GM12878 (cell line): ENCODE results near the gene GPR62. TPM values are rescaled to one million over a fixed set of nuclear protein-coding genes. Genes with fewer than 3 reads are reported as not detected.

ENCODE experiments used
- ATAC-seq: fragments of 200-7000 bp; cut with Tn5 transposase; 3 replicates; pipeline ENCODE4 v1.9.1; 2020; ENCODE audit warnings: mild to moderate bottlenecking, moderate library complexity
- BruUV-seq: library from RNA; stranded (reverse); fragments of 400-500 nt; replicated peaks from 2 replicates; lab custom pipeline; 2021; lab: Mats Ljungman, UMichigan
- CTCF ChIA-PET: fragments of 300-600 bp; sonication (Branson Sonifier 250); formaldehyde crosslinking; extraction: SDS; loops from one replicate; lab custom pipeline; 2021; ENCODE audit warnings: inconsistent platforms; lab: Yijun Ruan, JAX
- POLR2A ChIA-PET: fragments of 350-600 bp; formaldehyde crosslinking; extraction: SDS; loops from one replicate; lab custom pipeline; 2021; ENCODE audit warnings: inconsistent platforms; lab: Charles Lee
- RAD21 ChIA-PET: fragments of 300-600 bp; sonication (Branson Sonifier 250); formaldehyde crosslinking; loops from one replicate; lab custom pipeline; 2023; ENCODE audit warnings: antibody characterized with exemption; ENCODE audit not compliant: unreplicated experiment; lab: Charles Lee
- SMC1A ChIA-PET: fragments of 300-600 bp; sonication (Branson Sonifier 250); formaldehyde crosslinking; loops from one replicate; lab custom pipeline; 2023; ENCODE audit not compliant: unreplicated experiment, uncharacterized antibody; lab: Charles Lee
- DNase-seq: peaks from one replicate; pipeline ENCODE4 v3.0.0-alpha.2; 2011; ENCODE audit warnings: low read depth, low spot score
- FAIRE-seq: peaks from 3 replicates; lab custom pipeline; 2011; peaks lifted over from hg19 to GRCh38; lab: Jason Lieb, UNC
- H2AFZ ChIP-seq: 2 replicates; pipeline ENCODE4 v1.6.0; 2011; ENCODE audit warnings: low read depth, low read length, control low read depth; ENCODE audit not compliant: control insufficient read depth
- H3K27ac ChIP-seq: 2 replicates; pipeline ENCODE4 v1.5.1; 2011; ENCODE audit warnings: control low read depth; ENCODE audit not compliant: control insufficient read depth, insufficient read depth
- H3K27me3 ChIP-seq, 2 experiments: replicated peaks in 1 of 2; 2 replicates each; pipeline versions ENCODE4 v1.6.0 to v1.6.1; 2011; ENCODE audit warnings: low read length in 1 of 2; ENCODE audit not compliant: control insufficient read depth in 2 of 2, insufficient read depth in 2 of 2
- H3K36me3 ChIP-seq, 2 experiments: 2 replicates each; pipeline ENCODE4 v1.5.1; 2011; ENCODE audit warnings: low read length in 1 of 2; ENCODE audit not compliant: control insufficient read depth in 2 of 2, insufficient read depth in 2 of 2
- H3K4me1 ChIP-seq: 2 replicates; pipeline ENCODE4 v1.6.1; 2011; ENCODE audit warnings: mild to moderate bottlenecking, low read length, moderate library complexity, mixed read lengths; ENCODE audit not compliant: control insufficient read depth, insufficient read depth
- H3K4me2 ChIP-seq: 2 replicates; pipeline ENCODE4 v1.6.0; 2011; ENCODE audit warnings: control low read depth; ENCODE audit not compliant: control insufficient read depth, insufficient read depth
- H3K4me3 ChIP-seq: fragments of 200-600 bp; sonication (generic); 2 replicates; pipeline ENCODE4 v1.5.1; 2016
- H3K79me2 ChIP-seq: 2 replicates; pipeline ENCODE4 v1.6.0; 2011; ENCODE audit warnings: low read length; ENCODE audit not compliant: control insufficient read depth, insufficient read depth
- H3K9ac ChIP-seq: 2 replicates; pipeline ENCODE4 v1.8.0; 2011; ENCODE audit warnings: low read length, control low read depth, mixed read lengths; ENCODE audit not compliant: control insufficient read depth, insufficient read depth
- H3K9me3 ChIP-seq: replicated peaks from 3 replicates; pipeline ENCODE4 v1.5.1; 2011; ENCODE audit warnings: mild to moderate bottlenecking, low read length; ENCODE audit not compliant: control insufficient read depth, insufficient read depth
- H4K20me1 ChIP-seq: 2 replicates; pipeline ENCODE4 v1.6.0; 2011; ENCODE audit not compliant: control insufficient read depth, insufficient read depth
- BCLAF1 ChIP-seq: fragments of 450-650 bp; IDR thresholded peaks from 2 replicates; pipeline ENCODE4 v1.6.1; 2017; ENCODE audit warnings: antibody characterized with exemption, mild to moderate bottlenecking, moderate library complexity
- CREB1 ChIP-seq: IDR thresholded peaks from 2 replicates; pipeline ENCODE4 v1.6.1; 2012; ENCODE audit warnings: low read depth, mild to moderate bottlenecking, inconsistent platforms
- EGR1 ChIP-seq, 2 experiments: IDR thresholded peaks; 1 replicate in 1 of 2; 2 replicates in 1 of 2; pipeline ENCODE4 v1.6.1; 2011 to 2012; ENCODE audit warnings: low read depth in 2 of 2, low read length in 2 of 2, borderline replicate concordance in 1 of 2, mild to moderate bottlenecking in 1 of 2, moderate library complexity in 1 of 2
- FOXM1 ChIP-seq: IDR thresholded peaks from 2 replicates; pipeline ENCODE4 v1.6.1; 2012; ENCODE audit warnings: low read depth, mild to moderate bottlenecking, inconsistent platforms, low read length, moderate library complexity
- NFYB ChIP-seq: IDR thresholded peaks from 2 replicates; pipeline ENCODE4 v1.6.1; 2011; ENCODE audit warnings: low read depth, mild to moderate bottlenecking, low read length, improper control_type of control experiment, moderate library complexity; ENCODE audit not compliant: insufficient read depth
- PAX8 ChIP-seq: fragments of 450-650 bp; IDR thresholded peaks from 2 replicates; pipeline ENCODE4 v1.6.1; 2017; ENCODE audit warnings: mild to moderate bottlenecking, moderate library complexity
- RUNX3 ChIP-seq: IDR thresholded peaks from 2 replicates; pipeline ENCODE4 v1.6.1; 2012; ENCODE audit warnings: low read length, inconsistent platforms
- WGBS: methylation state at CpG from one replicate; pipeline ENCODE4 v1.1.6; 2016; ENCODE audit warnings: low lambda C conversion rate; ENCODE audit not compliant: insufficient replicate concordance, insufficient coverage; ENCODE audit errors: missing lambda C conversion rate; 5-methylcytosine and 5-hydroxymethylcytosine counted together
- in situ Hi-C: fragments of 300-500 bp; cut with MboI; formaldehyde crosslinking; loops from 9 replicates; pipeline ENCODE4 v1.14.3; 2018; ENCODE audit warnings: mixed read lengths
- intact Hi-C: fragments of 100-400 bp; cut with micrococcal nuclease; formaldehyde crosslinking; loops from one replicate; pipeline ENCODE4 v1.14.2; 2022; ENCODE audit not compliant: unreplicated experiment
- polyA plus RNA-seq, 11 experiments: library from polyadenylated mRNA; depleted of rRNA in 4 of 11; unstranded in 6 of 11; stranded (reverse) in 5 of 11; fragments of >200 nt; fragmentation: Nextera tagmentation in 4 of 11; fragmentation: Illumina TruSeq in 1 of 11; extraction: Ambion mirVana in 4 of 11; extraction: Trizol in 1 of 11; gene quantifications; 1 replicate in 1 of 11; 2 replicates in 10 of 11; pipeline versions ENCODE4 v1.2.1 to v1.2.3, GENCODE V29; 2011 to 2016; ENCODE audit warnings: inconsistent platforms in 2 of 11, missing spikeins in 2 of 11, low read depth in 1 of 11
- total RNA-seq, 4 experiments: library from RNA; depleted of rRNA in 3 of 4; stranded (reverse); fragments of >200 nt in 3 of 4; fragmentation: Illumina TruSeq in 1 of 4; extraction: Trizol in 1 of 4; gene quantifications; 2 replicates each; pipeline versions ENCODE4 v1.2.1 to v1.2.3, GENCODE V29; 2013 to 2021
- TF ChIP-seq, protein P1 (sequence below): IDR thresholded peaks from 2 replicates; pipeline ENCODE4 v1.6.1; 2011; ENCODE audit warnings: low read depth, low read length, improper control_type of control experiment, borderline replicate concordance

Gene GPR62
- total and polyA plus RNA-seq, 10 of the 15 experiments (the other 5 are each of a cell fraction or from before 2014, with no cell fraction given), result not detected

DNA sequence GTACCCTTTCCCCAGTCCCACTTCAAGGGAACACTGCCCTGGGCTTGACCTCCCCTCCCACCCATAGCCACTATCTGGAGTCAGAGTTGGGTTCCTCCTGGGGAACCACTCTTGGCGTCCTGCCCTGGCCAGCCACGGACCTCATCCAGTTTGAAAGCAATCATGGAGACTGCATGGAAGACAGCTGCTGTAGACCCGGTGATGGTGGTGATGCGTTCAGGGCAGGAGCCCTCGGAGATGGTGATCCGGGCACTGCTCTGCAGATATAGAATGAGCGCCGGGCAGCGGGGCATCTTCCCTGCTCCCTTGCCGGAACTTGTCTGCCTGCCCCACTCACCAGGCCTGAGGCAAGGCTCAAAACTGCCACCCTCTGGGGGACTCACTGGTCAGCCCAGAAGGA lies 5.2 kb downstream of the GPR62 start:
- POLR2A ChIA-PET, result no interaction called here
- H3K9ac ChIP-seq, result no peak overlapping the region
- no peak for TF ChIP-seq EGR1 (IDR thresholded peaks at IDR 0.05; ENCODE audit: borderline replicate concordance in 1 of 2, low read depth in 2 of 2, low read length in 2 of 2)
- no peak for TF ChIP-seq PAX8
- no peak for TF ChIP-seq NFYB
- TF ChIP-seq, all 136 proteins: peak for 0
- Histone ChIP-seq H3K4me2 (no peak overlapping the region), H2AFZ (no peak overlapping the region), H4K20me1 (no peaks in the 10 kb centered on the region), H3K79me2 (no peaks in the 10 kb centered on the region), H3K27ac (no peak overlapping the region), H3K36me3 (no peaks in the 10 kb centered on the region), H3K27me3 (peaks cover 0 to 1% of the 10 kb centered on the region in 2 experiments; a peak in 3 of 4 replicates), H3K4me3 (no peak overlapping the region), H3K9me3 (no peaks in the 10 kb centered on the region), H3K4me1 (no peaks in the 10 kb centered on the region)
- CTCF ChIA-PET, result no interaction called here
- intact Hi-C loops (no loop called here), in situ Hi-C loops (no loop called here)
- DNase-seq (no peak), ATAC-seq (no peak), FAIRE-seq (no peak)
- RAD21 ChIA-PET, result interaction anchor here (1.2 kb wide), 1 partner anchor 18 kb away, joined by 3 read pairs; the partner anchor contains the start of gene PARP3
- SMC1A ChIA-PET, result no interaction called here
- WGBS, result 81% methylated on average over 10 of the region's 10 CpGs
- no TSS peak for BruUV-seq

GRCh38 chr3:51961011-51961410 lies 5.8 kb downstream of the GPR62 start:
- no TSS peak for BruUV-seq
- CTCF ChIA-PET, result interaction anchor here (1.3 kb wide), 1 partner anchor 22 kb away, joined by 4 read pairs; the partner anchor contains the start of gene ACY1
- no peaks in the 10 kb centered on the region for H4K20me1 ChIP-seq
- no peak overlapping the region for H3K27ac ChIP-seq
- ATAC-seq (no peak), FAIRE-seq (no peak), DNase-seq (no peak)
- H2AFZ ChIP-seq, result no peak overlapping the region
- H3K9ac ChIP-seq, result no peak overlapping the region
- H3K36me3 ChIP-seq, result no peaks in the 10 kb centered on the region
- no peaks in the 10 kb centered on the region for H3K9me3 ChIP-seq
- no peaks in the 10 kb centered on the region for H3K79me2 ChIP-seq
- H3K4me3 ChIP-seq, result no peak overlapping the region
- TF ChIP-seq CREB1 (no peak), FOXM1 (no peak), RUNX3 (no peak), BCLAF1 (no peak)
- TF ChIP-seq, protein P1, sequence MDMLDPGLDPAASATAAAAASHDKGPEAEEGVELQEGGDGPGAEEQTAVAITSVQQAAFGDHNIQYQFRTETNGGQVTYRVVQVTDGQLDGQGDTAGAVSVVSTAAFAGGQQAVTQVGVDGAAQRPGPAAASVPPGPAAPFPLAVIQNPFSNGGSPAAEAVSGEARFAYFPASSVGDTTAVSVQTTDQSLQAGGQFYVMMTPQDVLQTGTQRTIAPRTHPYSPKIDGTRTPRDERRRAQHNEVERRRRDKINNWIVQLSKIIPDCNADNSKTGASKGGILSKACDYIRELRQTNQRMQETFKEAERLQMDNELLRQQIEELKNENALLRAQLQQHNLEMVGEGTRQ, result no peak
- in situ Hi-C loops, result no loop called here
- POLR2A ChIA-PET, result no interaction called here
- 79% methylated on average over 17 of the region's 18 CpGs for WGBS
- SMC1A ChIA-PET, result no interaction called here
- intact Hi-C loops, result no loop called here
- RAD21 ChIA-PET, result interaction anchor here (1.2 kb wide), 1 partner anchor 19 kb away, joined by 3 read pairs; the partner anchor contains the start of gene PARP3
- H3K4me1 ChIP-seq, result no peaks in the 10 kb centered on the region
- no peaks in the 10 kb centered on the region; a peak in 2 of 4 replicates for H3K27me3 ChIP-seq
- H3K4me2 ChIP-seq, result no peak overlapping the region
